Mucosa of rectum (tissue), 2 donors: ENCODE data around the gene NAXD.
"Not testable (repeated sequence)": the region's sequence is repeated elsewhere in the genome, so short reads cannot be mapped to it uniquely, and the experiment has no call there.

Source experiments
- H3K27ac ChIP-seq, 2 donors: one replicate each; pipeline ENCODE4 v1.7.0; 2013; ENCODE audit warnings: inconsistent platforms in 2 of 2, low read depth in 2 of 2, low read length in 2 of 2
- H3K27me3 ChIP-seq, 2 donors: one replicate each; pipeline ENCODE4 v1.7.0; 2013; ENCODE audit warnings: low read length in 2 of 2; ENCODE audit not compliant: control insufficient read depth in 2 of 2, insufficient read depth in 2 of 2
- H3K36me3 ChIP-seq, 2 donors: one replicate each; pipeline ENCODE4 v1.7.0; 2013; ENCODE audit warnings: low read length in 2 of 2; ENCODE audit not compliant: control insufficient read depth in 2 of 2, insufficient read depth in 2 of 2
- H3K4me1 ChIP-seq, 2 donors: one replicate each; pipeline ENCODE4 v1.7.0; 2013; ENCODE audit warnings: low read length in 2 of 2, mild to moderate bottlenecking in 1 of 2; ENCODE audit not compliant: control insufficient read depth in 2 of 2, insufficient read depth in 2 of 2
- H3K4me3 ChIP-seq, 2 donors: one replicate each; pipeline ENCODE4 v1.7.0; 2013; ENCODE audit warnings: low read length in 2 of 2
- H3K9ac ChIP-seq, 2 donors: one replicate each; pipeline ENCODE4 v1.7.0; 2013; ENCODE audit warnings: low read length in 2 of 2, low read depth in 1 of 2, mild to moderate bottlenecking in 1 of 2
- H3K9me3 ChIP-seq, 2 donors: one replicate each; pipeline ENCODE4 v1.7.0; 2013; ENCODE audit warnings: low read length in 2 of 2; ENCODE audit not compliant: control insufficient read depth in 2 of 2
- donor health status: healthy.
- donor health status: Normal muscosa, but diverticular disease.

The NAXD gene

GRCh38 chr13:110615322-110616102 lies at the start of gene NAXD:
Gene NAXD, plus strand, starts transcription at chr13:110615545. Its CDS starts 57 bp downstream, at chr13:110615602.
- H3K27me3 ChIP-seq: no peaks in the 10 kb centered on the region
- peak within 1 kb of the TSS; percentile 84 to 95 for H3K9ac ChIP-seq
- H3K4me3 ChIP-seq: peak within 1 kb of the TSS; percentile 79 to 92
- H3K27ac ChIP-seq: peak within 1 kb of the TSS; percentile 93 to 95
- no peaks in the 10 kb centered on the region for H3K9me3 ChIP-seq
- H3K36me3 ChIP-seq: no peaks in the 10 kb centered on the region
- peaks cover 22 to 24% of the 10 kb centered on the region in 2 donors for H3K4me1 ChIP-seq

- Histone ChIP-seq H3K27ac (no peak overlapping the region), H3K9me3 (no peaks in the 10 kb centered on the region), H3K4me3 (no peak overlapping the region), H3K27me3 (no peaks in the 10 kb centered on the region), H3K36me3 (no peaks in the 10 kb centered on the region), H3K9ac (no peak overlapping the region), H3K4me1 (peaks cover 8 to 16% of the 10 kb centered on the region in 2 donors)
These were observed 49.2 kb upstream of the NAXD start for GRCh38 chr13:110566171-110566570.

- Histone ChIP-seq H3K27ac (no peak overlapping the region), H3K4me1 (peaks cover 0 to 6% of the 10 kb centered on the region in 2 donors), H3K4me3 (no peak overlapping the region), H3K27me3 (peaks cover 0 to 6% of the 10 kb centered on the region in 2 donors), H3K36me3 (no peaks in the 10 kb centered on the region), H3K9ac (no peak overlapping the region), H3K9me3 (no peaks in the 10 kb centered on the region)
These were observed 46.7 kb upstream of the NAXD start for GRCh38 chr13:110568612-110569011.

GRCh38 chr13:110569962-110570361 lies 45.4 kb upstream of the NAXD start:
- not testable (repeated sequence) for H3K4me1 ChIP-seq, H3K9ac ChIP-seq, H3K36me3 ChIP-seq, H3K27ac ChIP-seq, H3K4me3 ChIP-seq, H3K27me3 ChIP-seq, H3K9me3 ChIP-seq

- Histone ChIP-seq H3K9me3 (no peaks in the 10 kb centered on the region), H3K27ac (no peak overlapping the region), H3K36me3 (no peaks in the 10 kb centered on the region), H3K27me3 (peaks cover 0 to 6% of the 10 kb centered on the region in 2 donors), H3K9ac (no peak overlapping the region), H3K4me1 (peaks cover 0 to 5% of the 10 kb centered on the region in 2 donors), H3K4me3 (no peak overlapping the region)
These were observed 44.5 kb upstream of the NAXD start for GRCh38 chr13:110570886-110571285.

GRCh38 chr13:110571896-110572777 lies 43.2 kb upstream of the NAXD start:
- Histone ChIP-seq H3K4me3 (no peak overlapping the region), H3K4me1 (peaks cover 0 to 7% of the 10 kb centered on the region in 2 donors), H3K9ac (no peak overlapping the region), H3K27ac (no peak overlapping the region), H3K36me3 (no peaks in the 10 kb centered on the region), H3K27me3 (peaks cover 0 to 6% of the 10 kb centered on the region in 2 donors), H3K9me3 (no peaks in the 10 kb centered on the region)

- Histone ChIP-seq H3K9me3 (no peaks in the 10 kb centered on the region), H3K36me3 (no peaks in the 10 kb centered on the region), H3K27me3 (peaks cover 0 to 6% of the 10 kb centered on the region in 2 donors), H3K4me1 (peaks cover 0 to 7% of the 10 kb centered on the region in 2 donors), H3K9ac (no peak overlapping the region), H3K4me3 (no peak overlapping the region), H3K27ac (no peak overlapping the region)
These were observed 42.6 kb upstream of the NAXD start for GRCh38 chr13:110572778-110573118.

GRCh38 chr13:110574161-110574560 lies 41.2 kb upstream of the NAXD start:
- H3K27ac ChIP-seq: no peak overlapping the region
- H3K9me3 ChIP-seq: no peaks in the 10 kb centered on the region
- no peak overlapping the region for H3K4me3 ChIP-seq
- H3K9ac ChIP-seq: no peak overlapping the region
- no peaks in the 10 kb centered on the region for H3K36me3 ChIP-seq
- H3K27me3 ChIP-seq: peaks cover 0 to 6% of the 10 kb centered on the region in 2 donors
- peaks cover 0 to 7% of the 10 kb centered on the region in 2 donors for H3K4me1 ChIP-seq

- no peak overlapping the region for H3K4me3 ChIP-seq
- H3K36me3 ChIP-seq: no peaks in the 10 kb centered on the region
- no peak overlapping the region for H3K27ac ChIP-seq
- H3K4me1 ChIP-seq: peaks cover 0 to 7% of the 10 kb centered on the region in 2 donors
- no peak overlapping the region for H3K9ac ChIP-seq
- H3K27me3 ChIP-seq: peaks cover 0 to 6% of the 10 kb centered on the region in 2 donors
- no peaks in the 10 kb centered on the region for H3K9me3 ChIP-seq
These were observed 39.8 kb upstream of the NAXD start for GRCh38 chr13:110575322-110576069.

GRCh38 chr13:110576070-110576394 lies 39.3 kb upstream of the NAXD start:
- H3K4me1 ChIP-seq: peaks cover 0 to 7% of the 10 kb centered on the region in 2 donors
- no peaks in the 10 kb centered on the region for H3K36me3 ChIP-seq
- no peak overlapping the region for H3K9ac ChIP-seq
- no peak overlapping the region for H3K27ac ChIP-seq
- H3K9me3 ChIP-seq: no peaks in the 10 kb centered on the region
- peaks cover 0 to 6% of the 10 kb centered on the region in 2 donors for H3K27me3 ChIP-seq
- H3K4me3 ChIP-seq: no peak overlapping the region
